IMR-90 (cell line): Measurements from ENCODE around the gene BCL2L1. TPM values are rescaled to one million over a fixed set of nuclear protein-coding genes. Genes with fewer than 3 reads are reported as not detected.
A peak's percentile ranks its signal among the peaks of the same experiment; 100 is the strongest.

ENCODE experiments used
- ATAC-seq: fragments of 200-7000 bp; cut with Tn5 transposase; 2 replicates; pipeline ENCODE4 v1.9.1; 2020; ENCODE audit warnings: low read depth, mild to moderate bottlenecking, moderate library complexity
- BruUV-seq: library from RNA; stranded (reverse); fragments of 400-500 nt; replicated peaks from 2 replicates; lab custom pipeline; 2021; lab: Mats Ljungman, UMichigan
- CTCF ChIA-PET: fragments of 300-600 bp; formaldehyde crosslinking; extraction: SDS; loops from one replicate; lab custom pipeline; 2021; ENCODE audit warnings: antibody characterized with exemption; lab: Yijun Ruan, JAX
- POLR2A ChIA-PET: fragments of 300-600 bp; sonication (Branson Sonifier 250); formaldehyde crosslinking; loops from one replicate; lab custom pipeline; 2022; ENCODE audit warnings: antibody characterized with exemption; ENCODE audit not compliant: unreplicated experiment; lab: Charles Lee
- DNase-seq: peaks from one replicate; pipeline ENCODE4 v3.0.0; 2013
- H2AFZ ChIP-seq: replicated peaks from 2 replicates; pipeline ENCODE3; 2013; ENCODE audit warnings: low read length, mild to moderate bottlenecking; ENCODE audit not compliant: poor library complexity
- H2AK5ac ChIP-seq: 2 replicates; pipeline ENCODE4 v1.6.1; 2013; ENCODE audit warnings: low read depth, low read length, inconsistent platforms
- H2AK9ac ChIP-seq: replicated peaks from 2 replicates; pipeline ENCODE3; 2013; ENCODE audit warnings: mild to moderate bottlenecking, low read depth, low read length, moderate library complexity; ENCODE audit not compliant: poor library complexity
- H2BK120ac ChIP-seq: 2 replicates; pipeline ENCODE4 v1.6.1; 2013; ENCODE audit warnings: low read depth, low read length, inconsistent platforms
- H2BK15ac ChIP-seq: 3 replicates; pipeline ENCODE4 v1.6.1; 2013; ENCODE audit warnings: low read depth, low read length, inconsistent platforms
- H2BK20ac ChIP-seq: 2 replicates; pipeline ENCODE4 v1.6.1; 2013; ENCODE audit warnings: low read depth, mild to moderate bottlenecking, inconsistent platforms, low read length, moderate library complexity
- H2BK5ac ChIP-seq: 2 replicates; pipeline ENCODE4 v1.6.1; 2013; ENCODE audit warnings: mild to moderate bottlenecking, low read depth, low read length, inconsistent platforms; ENCODE audit not compliant: poor library complexity, severe bottlenecking
- H3K14ac ChIP-seq: replicated peaks from 2 replicates; pipeline ENCODE4 v1.6.1; 2013; ENCODE audit warnings: low read depth, low read length, inconsistent platforms
- H3K18ac ChIP-seq: 2 replicates; pipeline ENCODE4 v1.6.1; 2013; ENCODE audit warnings: low read depth, low read length, control low read depth
- H3K23ac ChIP-seq: 2 replicates; pipeline ENCODE4 v1.6.1; 2013; ENCODE audit warnings: low read depth, low read length, inconsistent platforms
- H3K27ac ChIP-seq: 2 replicates; pipeline ENCODE4 v1.5.1; 2013; ENCODE audit warnings: mild to moderate bottlenecking, control low read depth, low read length; ENCODE audit not compliant: insufficient read depth
- H3K27me3 ChIP-seq: 2 replicates; pipeline ENCODE4 v1.6.1; 2013; ENCODE audit warnings: low read length; ENCODE audit not compliant: control insufficient read depth, insufficient read depth
- H3K36me3 ChIP-seq: 2 replicates; pipeline ENCODE4 v1.6.1; 2013; ENCODE audit warnings: low read length, mixed read lengths; ENCODE audit not compliant: control insufficient read depth, insufficient read depth
- H3K4ac ChIP-seq: 2 replicates; pipeline ENCODE4 v1.6.1; 2013; ENCODE audit warnings: low read depth, low read length, inconsistent platforms
- H3K4me1 ChIP-seq: 2 replicates; pipeline ENCODE4 v1.6.1; 2013; ENCODE audit warnings: low read length, mixed read lengths; ENCODE audit not compliant: control insufficient read depth, insufficient read depth
- H3K4me2 ChIP-seq: 2 replicates; pipeline ENCODE4 v1.6.1; 2013; ENCODE audit warnings: low read depth, mild to moderate bottlenecking, control low read depth, low read length, moderate library complexity
- H3K4me3 ChIP-seq: 2 replicates; pipeline ENCODE4 v1.5.1; 2013; ENCODE audit warnings: low read depth, mild to moderate bottlenecking, control low read depth, low read length, moderate library complexity; ENCODE audit not compliant: insufficient read depth
- H3K56ac ChIP-seq: 2 replicates; pipeline ENCODE4 v1.6.1; 2013; ENCODE audit warnings: low read length, inconsistent platforms; ENCODE audit not compliant: insufficient read depth; ENCODE audit errors: extremely low read depth
- H3K79me1 ChIP-seq, 2 experiments: 2 replicates each; pipeline ENCODE4 v1.6.1; 2013; ENCODE audit warnings: low read length in 2 of 2, inconsistent platforms in 1 of 2, low read depth in 1 of 2
- H3K9ac ChIP-seq: 2 replicates; pipeline ENCODE4 v1.6.1; 2013; ENCODE audit warnings: low read depth, low read length, control low read depth
- H3K9me1 ChIP-seq: 2 replicates; pipeline ENCODE4 v1.6.1; 2013; ENCODE audit warnings: low read length, inconsistent platforms; ENCODE audit not compliant: insufficient read depth
- H3K9me3 ChIP-seq: 2 replicates; pipeline ENCODE4 v1.6.1; 2013; ENCODE audit warnings: low read length; ENCODE audit not compliant: control insufficient read depth, insufficient read depth
- H4K20me1 ChIP-seq: 2 replicates; pipeline ENCODE4 v1.6.1; 2013; ENCODE audit warnings: low read length, inconsistent platforms; ENCODE audit not compliant: insufficient read depth
- H4K5ac ChIP-seq: 2 replicates; pipeline ENCODE4 v1.6.1; 2013; ENCODE audit warnings: mild to moderate bottlenecking, low read depth, low read length, control low read depth
- H4K8ac ChIP-seq, 2 experiments: 2 replicates each; pipeline ENCODE4 v1.6.1; 2013; ENCODE audit warnings: low read depth in 2 of 2, low read length in 2 of 2, control low read depth in 1 of 2, inconsistent platforms in 1 of 2
- H4K91ac ChIP-seq: 2 replicates; pipeline ENCODE4 v1.6.1; 2013; ENCODE audit warnings: low read depth, low read length, inconsistent platforms; ENCODE audit not compliant: insufficient read depth
- CHD1 ChIP-seq: IDR thresholded peaks from 2 replicates; pipeline ENCODE4 v1.6.1; 2012; ENCODE audit warnings: low read depth, low read length, improper control_type of control experiment
- MAFK ChIP-seq: IDR thresholded peaks from 2 replicates; pipeline ENCODE4 v1.6.1; 2012; ENCODE audit warnings: low read depth, low read length, improper control_type of control experiment
- MAZ ChIP-seq: IDR thresholded peaks from 2 replicates; pipeline ENCODE4 v1.6.1; 2012; ENCODE audit warnings: low read depth, mild to moderate bottlenecking, low read length, improper control_type of control experiment, moderate library complexity, borderline replicate concordance
- MXI1 ChIP-seq: IDR thresholded peaks from 2 replicates; pipeline ENCODE4 v1.6.1; 2012; ENCODE audit warnings: low read depth, mild to moderate bottlenecking, low read length, moderate library complexity, borderline replicate concordance
- RCOR1 ChIP-seq: IDR thresholded peaks from 2 replicates; pipeline ENCODE4 v1.6.1; 2012; ENCODE audit warnings: mild to moderate bottlenecking, low read length, improper control_type of control experiment; ENCODE audit not compliant: insufficient replicate concordance
- WGBS, 2 experiments: methylation state at CpG; one replicate each; pipeline versions ENCODE4 v1.1.5 to v1.1.7; 2013; ENCODE audit warnings: missing lambda C conversion rate in 2 of 2; ENCODE audit not compliant: insufficient read length in 1 of 2; ENCODE audit errors: extremely low coverage in 2 of 2; 5-methylcytosine and 5-hydroxymethylcytosine counted together
- dilution Hi-C: fragments of 300-500 bp; cut with HindIII; formaldehyde crosslinking; loops from one replicate; pipeline ENCODE4 v1.14.3; 2018; ENCODE audit warnings: low sequenced_read_pairs; ENCODE audit not compliant: unreplicated experiment
- in situ Hi-C: fragments of 300-500 bp; cut with MboI; formaldehyde crosslinking; loops from 3 replicates; pipeline ENCODE4 v1.14.3; 2019; ENCODE audit warnings: low sequenced_read_pairs, inconsistent platforms, mixed read lengths
- intact Hi-C: fragments of 100-400 bp; cut with micrococcal nuclease; formaldehyde crosslinking; loops from 2 replicates; pipeline ENCODE4 v1.10.0; 2022
- polyA plus RNA-seq, 3 experiments: library from polyadenylated mRNA; depleted of rRNA; stranded (reverse); fragments of >200 nt; gene quantifications; 2 replicates each; pipeline ENCODE4 v1.2.3, GENCODE V29; 2012; ENCODE audit warnings: low replicate concordance in 1 of 3
- total RNA-seq: library from RNA; depleted of rRNA; stranded (reverse); fragments of >200 nt; gene quantifications from 2 replicates; pipeline ENCODE4 v1.2.3, GENCODE V29; 2012
- TF ChIP-seq, protein P1 (sequence below): conservative IDR thresholded peaks from 2 replicates; pipeline ENCODE4 v1.5.1; 2012; ENCODE audit warnings: mild to moderate bottlenecking, low read depth, low read length, improper control_type of control experiment

BCL2L1 gene
- total and polyA plus RNA-seq, 2 of the 4 experiments (the other 2 are of a cell fraction), result 40.2 to 41.9 TPM

DNA sequence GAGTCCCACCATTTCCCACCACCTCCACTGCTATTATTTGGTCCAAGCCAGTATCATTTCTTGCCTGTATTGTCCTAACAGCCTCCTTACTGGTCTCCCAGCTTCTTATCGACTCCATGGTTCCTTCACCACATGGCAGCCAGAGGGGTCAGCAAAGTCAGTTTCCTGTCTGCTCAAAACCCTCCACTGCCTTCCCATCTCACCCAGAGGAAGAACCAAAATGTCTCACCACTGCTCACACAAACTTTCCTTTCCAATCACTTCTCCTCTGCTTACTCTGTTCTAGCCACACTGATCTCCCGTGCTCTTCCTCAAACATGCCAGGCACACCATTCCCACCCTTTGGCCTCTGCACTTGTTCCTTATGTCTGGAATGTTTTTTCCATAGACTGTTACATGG is 39.7 kb downstream of the BCL2L1 start:
- Histone ChIP-seq H3K4me3 (no peak overlapping the region), H4K8ac (0 out of 4 replicates have a peak overlapping the region, but pooled peaks of 1 of the 2 experiments have one; percentile 22), H3K27ac (no peak overlapping the region), H2AK9ac (no peak overlapping the region), H3K23ac (peak overlapping the region; percentile 4; the same call in 1 of the 2 replicates), H2BK5ac (no peak overlapping the region), H3K4me1 (peaks cover 15% of the 10 kb centered on the region), H2AFZ (no peak overlapping the region), H4K5ac (no peak overlapping the region), H3K18ac (no peak overlapping the region), H3K4me2 (no peak overlapping the region), H3K56ac (no peak overlapping the region), H2BK15ac (no peak overlapping the region), H2BK120ac (no peak overlapping the region), H4K91ac (no peak overlapping the region), H3K14ac (peak overlapping the region; percentile 64), H3K27me3 (no peaks in the 10 kb centered on the region), H3K9me1 (peaks cover 32% of the 10 kb centered on the region), H4K20me1 (peaks cover 29% of the 10 kb centered on the region; the same call in 1 of the 2 replicates), H2AK5ac (no peak overlapping the region), H3K79me1 (peaks cover 52 to 92% of the 10 kb centered on the region in 2 experiments), H3K36me3 (peaks cover 22% of the 10 kb centered on the region), H3K9ac (no peak overlapping the region), H2BK20ac (no peak overlapping the region), H3K9me3 (no peaks in the 10 kb centered on the region), H3K4ac (peak overlapping the region; percentile 25)
- no TSS peak for BruUV-seq
- TF ChIP-seq, protein P1, sequence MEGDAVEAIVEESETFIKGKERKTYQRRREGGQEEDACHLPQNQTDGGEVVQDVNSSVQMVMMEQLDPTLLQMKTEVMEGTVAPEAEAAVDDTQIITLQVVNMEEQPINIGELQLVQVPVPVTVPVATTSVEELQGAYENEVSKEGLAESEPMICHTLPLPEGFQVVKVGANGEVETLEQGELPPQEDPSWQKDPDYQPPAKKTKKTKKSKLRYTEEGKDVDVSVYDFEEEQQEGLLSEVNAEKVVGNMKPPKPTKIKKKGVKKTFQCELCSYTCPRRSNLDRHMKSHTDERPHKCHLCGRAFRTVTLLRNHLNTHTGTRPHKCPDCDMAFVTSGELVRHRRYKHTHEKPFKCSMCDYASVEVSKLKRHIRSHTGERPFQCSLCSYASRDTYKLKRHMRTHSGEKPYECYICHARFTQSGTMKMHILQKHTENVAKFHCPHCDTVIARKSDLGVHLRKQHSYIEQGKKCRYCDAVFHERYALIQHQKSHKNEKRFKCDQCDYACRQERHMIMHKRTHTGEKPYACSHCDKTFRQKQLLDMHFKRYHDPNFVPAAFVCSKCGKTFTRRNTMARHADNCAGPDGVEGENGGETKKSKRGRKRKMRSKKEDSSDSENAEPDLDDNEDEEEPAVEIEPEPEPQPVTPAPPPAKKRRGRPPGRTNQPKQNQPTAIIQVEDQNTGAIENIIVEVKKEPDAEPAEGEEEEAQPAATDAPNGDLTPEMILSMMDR, result no peak
- no peak for TF ChIP-seq CHD1
- TF ChIP-seq RCOR1, result no peak
- TF ChIP-seq MXI1, result no peak
- TF ChIP-seq MAFK, result no peak
- TF ChIP-seq MAZ, result no peak
- dilution Hi-C loops, result no loop called here
- DNase-seq, result no peak
- 80% methylated on average over 2 of the region's 2 CpGs; no CpG with 5 or more reads in 1 of the 2 experiments for WGBS, 2 experiments
- POLR2A ChIA-PET, result no interaction called here
- in situ Hi-C loops, result no loop called here
- ATAC-seq, result no peak
- CTCF ChIA-PET, result no interaction called here
- intact Hi-C loops, result no loop called here
